NCI-H1105 (cell line): Measurements from ENCODE around the gene GRAP.
"Not testable (repeated sequence)": the region's sequence is repeated elsewhere in the genome, so short reads cannot be mapped to it uniquely, and the experiment has no call there.

ENCODE experiments used
- DNase-seq: peaks from one replicate; lab custom pipeline; 2025; lab: John Stamatoyannopoulos, UW

GRAP gene

DNA sequence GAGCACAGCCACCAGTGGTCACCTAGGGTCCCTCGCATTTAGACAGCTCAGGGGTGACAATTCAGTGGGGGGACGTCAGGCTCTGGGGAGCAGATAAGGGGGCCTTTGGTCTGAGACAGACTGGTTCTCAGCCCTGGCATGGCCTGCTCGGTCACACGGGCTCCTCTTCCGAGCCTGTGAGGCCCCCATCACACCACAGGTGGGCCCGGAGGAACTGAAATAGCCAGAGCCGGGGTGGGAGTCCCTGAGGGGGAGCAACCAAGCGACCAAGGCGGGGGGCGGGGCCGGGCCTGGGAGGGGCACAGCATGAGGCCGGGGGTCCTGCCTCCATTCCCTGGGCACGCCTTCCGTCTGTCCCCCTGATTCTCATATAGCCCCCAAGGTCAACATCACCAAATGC, 4.4 kb downstream of the GRAP start:
- not testable (repeated sequence) for DNase-seq

DNA sequence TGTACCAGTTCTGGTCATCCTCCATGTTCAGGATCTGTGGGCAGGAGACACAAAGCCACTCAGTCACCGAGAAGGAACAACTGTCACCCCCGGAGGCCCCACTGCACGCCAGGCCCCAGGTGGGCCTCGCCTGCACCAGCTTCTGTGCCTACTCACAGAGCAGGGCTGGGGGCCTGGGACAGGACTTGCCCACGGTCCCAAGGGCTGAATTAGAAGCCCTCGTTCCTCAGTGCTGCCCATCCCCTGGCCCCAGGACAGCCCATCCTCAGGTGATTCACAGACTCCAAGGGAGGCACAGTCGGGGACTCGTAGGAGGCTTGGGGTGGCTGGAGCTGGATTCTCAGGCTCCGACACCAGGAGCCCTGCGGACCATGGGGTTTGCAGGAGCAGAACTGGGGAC, 4.9 kb downstream of the GRAP start:
- DNase-seq: not testable (repeated sequence)

- not testable (repeated sequence) for DNase-seq
Observed at GRCh38 chr17:19040350-19040749, 6.4 kb downstream of the GRAP start.

GRCh38 chr17:19038730-19039129, 8.0 kb downstream of the GRAP start:
- not testable (repeated sequence) for DNase-seq

DNA sequence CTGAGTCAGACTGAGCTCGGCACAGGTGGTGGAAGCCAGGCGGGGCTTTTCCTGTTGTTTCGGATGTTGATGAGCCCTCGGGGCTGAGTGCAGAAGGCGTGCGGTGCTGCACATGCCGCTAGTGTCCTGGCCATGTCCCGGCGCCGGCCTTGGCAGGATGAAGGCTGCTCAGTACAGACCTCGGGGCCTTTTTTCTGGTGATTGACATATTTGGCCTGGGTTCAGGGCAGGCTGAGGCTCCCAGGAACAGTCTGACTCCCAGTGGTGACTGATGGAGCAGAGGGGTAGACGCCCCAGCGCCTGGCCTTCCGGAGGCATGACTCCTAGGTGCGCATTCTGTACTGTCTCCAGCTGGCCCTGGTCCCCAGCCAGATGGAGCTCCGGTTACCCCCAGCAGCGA, 8.8 kb downstream of the GRAP start:
- DNase-seq: not testable (repeated sequence)

DNA sequence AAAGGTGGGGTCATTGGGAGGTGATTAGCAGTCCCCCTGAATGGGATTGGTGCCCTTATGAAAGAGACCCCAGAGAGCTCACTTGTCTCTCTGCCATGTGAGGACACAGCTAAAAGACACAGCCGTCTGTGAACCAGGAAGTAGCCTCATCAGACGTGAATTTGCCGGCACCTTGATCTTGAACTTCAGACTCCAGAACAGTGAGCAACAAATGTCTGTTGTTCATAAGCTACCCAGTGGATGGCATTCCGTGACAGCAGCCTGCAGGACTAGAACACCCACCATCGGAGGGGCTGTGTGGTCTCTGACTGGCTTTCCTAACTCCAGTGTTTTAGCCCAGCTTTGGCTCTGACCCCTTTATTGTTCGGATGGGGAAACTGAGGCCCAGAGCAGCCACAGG, 9.2 kb downstream of the GRAP start:
- DNase-seq: not testable (repeated sequence)

GRCh38 chr17:19036186-19036585, 10.6 kb downstream of the GRAP start:
- DNase-seq: not testable (repeated sequence)

DNA sequence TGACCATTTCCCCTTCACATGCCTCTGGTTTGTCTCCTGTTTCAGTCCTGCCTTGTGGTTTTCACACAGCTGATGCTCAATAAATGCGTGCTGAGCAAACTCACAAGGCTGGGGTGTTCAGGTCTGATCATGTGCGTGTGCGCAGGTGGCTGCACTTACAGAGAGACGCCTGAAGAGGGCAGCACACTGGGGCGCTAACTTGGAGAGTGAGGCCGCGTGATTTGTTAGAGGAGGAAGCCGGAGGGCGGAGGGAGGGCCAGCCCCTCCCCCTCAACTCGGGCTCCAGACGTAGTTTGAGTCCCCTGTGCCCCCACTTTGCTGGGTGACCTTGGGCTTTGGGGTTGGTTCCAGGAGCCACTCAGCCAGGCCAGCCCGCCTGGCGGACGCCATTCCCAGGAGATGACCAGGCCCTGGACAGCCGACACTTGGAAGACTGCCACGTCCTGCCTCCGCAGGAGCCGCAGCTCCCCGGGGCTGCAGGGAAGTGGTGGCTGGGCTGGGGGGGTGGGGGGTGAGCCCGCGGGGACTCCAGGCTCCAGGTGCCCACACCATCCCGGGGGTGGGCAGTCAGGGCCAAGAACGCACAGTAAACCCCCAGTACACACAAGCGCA, 14.3 kb downstream of the GRAP start:
- DNase-seq: not testable (repeated sequence)

GRCh38 chr17:19031729-19032128, 15.0 kb downstream of the GRAP start:
- DNase-seq: not testable (repeated sequence)

DNA sequence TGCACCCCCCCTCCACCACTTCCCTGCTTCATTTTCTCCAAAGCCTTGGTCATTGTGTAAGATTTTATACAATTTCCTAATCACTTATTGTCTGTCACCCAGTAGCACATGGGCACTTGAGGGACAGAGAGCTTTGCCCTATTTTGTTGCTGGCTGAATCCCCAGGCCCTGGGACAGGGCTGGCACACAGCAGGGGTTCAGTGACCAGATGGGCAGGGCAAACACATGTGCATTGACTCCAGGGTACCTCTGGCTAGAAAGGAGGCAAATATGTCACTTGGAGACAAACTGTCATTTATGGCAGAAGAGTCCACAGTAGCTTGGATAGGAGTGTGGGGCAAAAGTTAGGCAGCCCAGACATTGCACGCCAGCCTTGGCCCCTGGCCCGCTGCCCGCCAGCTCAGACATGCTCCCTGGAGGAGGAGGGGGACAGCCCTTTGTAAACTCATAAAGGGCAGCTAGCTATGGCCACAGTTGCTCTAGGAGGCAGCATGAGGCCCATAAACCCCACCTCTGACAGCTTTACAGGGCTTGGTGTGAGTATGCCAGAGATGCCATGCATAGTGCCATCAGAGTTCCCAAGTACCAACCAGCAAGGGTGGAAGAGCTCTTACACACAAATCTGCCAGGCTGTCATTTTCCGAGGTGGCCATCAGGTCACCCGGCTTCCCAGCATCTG, 15.8 kb downstream of the GRAP start:
- not testable (repeated sequence) for DNase-seq

DNA sequence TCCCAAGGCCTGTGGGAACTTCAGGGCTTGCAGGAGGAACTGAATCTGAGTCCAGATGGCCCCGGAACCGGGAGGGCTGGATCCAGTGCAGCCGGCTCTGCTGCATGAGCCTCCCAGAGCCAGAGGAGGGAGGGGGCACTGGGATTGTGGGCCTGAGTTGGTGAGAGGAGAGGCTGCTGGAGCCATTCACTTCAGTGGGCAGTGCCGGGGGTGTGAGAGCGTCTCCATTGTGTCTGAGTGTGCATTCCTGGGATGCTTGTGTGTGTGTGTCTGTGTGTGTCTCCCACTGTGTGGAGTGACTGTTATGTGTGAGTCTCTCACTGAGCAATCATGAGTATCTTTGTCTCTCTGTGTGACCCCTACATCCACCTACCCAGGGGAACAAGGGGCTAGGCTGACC, 17.0 kb downstream of the GRAP start:
- DNase-seq: not testable (repeated sequence)

DNA sequence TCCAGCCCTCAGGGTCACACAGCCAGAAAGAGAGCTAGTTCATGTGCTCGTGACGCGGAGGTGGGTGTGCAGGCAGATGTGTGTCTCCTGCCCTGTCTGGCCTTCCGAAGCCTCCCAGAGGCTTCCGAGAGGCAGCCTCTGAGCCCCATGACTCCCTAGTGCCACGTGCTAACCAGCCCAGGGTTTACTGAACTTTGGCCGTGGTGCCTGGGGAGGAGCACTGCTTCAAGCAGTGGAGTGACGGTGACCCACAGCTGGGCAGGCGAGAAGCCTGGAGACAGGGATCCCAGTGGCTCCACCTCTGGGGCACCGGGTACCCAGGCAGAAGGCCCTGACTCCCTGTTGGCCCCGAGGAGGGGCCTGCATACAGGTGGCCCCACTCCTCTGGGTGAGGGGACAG, 18.1 kb downstream of the GRAP start:
- not testable (repeated sequence) for DNase-seq

DNA sequence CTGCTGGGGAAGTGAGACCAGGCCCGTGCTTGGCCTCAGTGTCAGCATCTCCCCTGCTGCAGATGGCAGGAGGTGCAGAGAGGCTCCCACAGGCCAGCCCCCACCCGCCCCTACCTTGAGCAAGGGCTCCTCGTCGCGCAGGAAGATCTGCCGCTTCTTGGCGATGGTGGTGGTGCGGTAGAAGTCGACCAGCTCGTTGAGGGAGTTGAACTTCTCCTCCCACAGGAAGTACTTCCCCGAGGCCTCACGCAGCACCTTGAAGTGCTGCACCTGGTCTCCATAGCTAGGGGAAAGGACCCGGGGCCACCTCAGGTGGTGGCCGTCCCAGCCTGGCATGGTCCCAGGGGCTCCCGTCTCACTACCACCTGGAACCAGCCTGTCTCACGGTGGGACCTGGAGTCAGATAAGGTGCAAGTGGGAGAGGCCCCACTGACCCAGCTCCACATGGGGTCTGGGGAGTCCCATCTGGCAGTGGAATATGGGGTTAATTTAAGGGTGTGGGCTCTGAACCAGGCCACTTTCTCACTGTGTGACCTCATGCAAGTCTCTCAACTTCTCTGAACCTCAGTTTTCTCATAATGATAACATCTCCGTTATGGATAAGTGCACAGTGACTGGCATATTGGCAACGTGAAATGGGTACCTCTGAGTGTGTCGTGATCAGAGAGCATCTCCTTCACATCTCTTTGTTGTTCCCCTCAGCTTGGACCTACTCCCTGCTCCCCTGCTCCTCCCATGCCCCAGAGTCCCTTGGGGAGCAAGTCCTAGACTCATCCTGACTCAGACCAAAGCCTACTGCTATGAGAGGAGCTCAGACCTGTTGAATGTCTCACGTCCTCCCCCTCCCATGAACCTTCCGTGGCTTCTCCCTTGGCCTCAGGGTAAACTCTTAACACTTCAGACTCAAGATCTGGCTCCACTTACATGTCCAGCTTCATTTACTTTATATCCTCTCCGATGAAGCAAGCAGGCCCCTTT, 22.4 kb downstream of the GRAP start:
- no peak for DNase-seq

- no peak for DNase-seq
Observed at GRCh38 chr17:19023209-19023999, 23.4 kb downstream of the GRAP start.

- DNase-seq: no peak
Observed at GRCh38 chr17:19022747-19023146, 24.0 kb downstream of the GRAP start.

DNA sequence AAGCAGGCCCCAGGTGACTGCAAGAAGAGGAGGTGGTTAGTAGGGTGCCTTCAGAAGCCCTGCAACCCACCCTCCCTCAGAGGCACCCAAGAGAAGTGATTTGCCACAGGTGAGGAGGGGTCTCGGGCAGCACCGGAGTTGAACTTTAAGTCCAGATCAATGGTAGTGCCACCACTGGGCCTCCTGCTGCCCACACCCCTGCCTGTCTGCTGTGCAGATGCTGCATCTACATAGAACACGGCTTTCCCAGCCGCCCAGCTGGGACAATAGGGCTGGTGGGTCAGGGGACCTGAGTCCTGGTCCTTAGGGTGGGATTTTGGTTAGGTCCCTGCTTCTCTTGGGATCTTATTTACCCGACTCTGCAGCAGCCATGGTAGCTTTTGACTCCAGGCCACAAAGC, 24.6 kb downstream of the GRAP start:
- no peak for DNase-seq

DNA sequence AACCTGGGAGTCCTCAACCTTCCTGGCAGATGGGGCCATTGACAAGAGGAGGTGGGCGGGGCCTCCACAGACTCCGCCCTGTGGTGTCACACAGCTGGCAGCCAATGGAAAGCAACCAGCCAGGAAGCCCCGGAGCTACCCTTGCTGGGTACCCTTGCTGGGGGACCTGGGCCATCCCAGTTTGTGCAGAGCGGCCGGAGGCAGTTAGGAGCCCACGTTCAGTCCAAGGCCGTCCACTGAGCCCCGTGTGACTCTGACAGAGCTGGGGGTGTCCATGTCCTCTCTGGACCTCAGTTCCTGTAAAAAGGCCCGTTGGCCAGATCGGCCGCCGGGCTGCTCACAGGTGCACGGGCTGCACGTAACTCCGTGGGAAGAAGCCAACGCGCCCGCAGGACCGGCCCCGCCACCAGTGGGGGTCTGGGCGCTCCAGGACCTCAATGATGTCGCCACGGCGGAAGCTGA, 25.1 kb downstream of the GRAP start:
- DNase-seq: no peak

DNA sequence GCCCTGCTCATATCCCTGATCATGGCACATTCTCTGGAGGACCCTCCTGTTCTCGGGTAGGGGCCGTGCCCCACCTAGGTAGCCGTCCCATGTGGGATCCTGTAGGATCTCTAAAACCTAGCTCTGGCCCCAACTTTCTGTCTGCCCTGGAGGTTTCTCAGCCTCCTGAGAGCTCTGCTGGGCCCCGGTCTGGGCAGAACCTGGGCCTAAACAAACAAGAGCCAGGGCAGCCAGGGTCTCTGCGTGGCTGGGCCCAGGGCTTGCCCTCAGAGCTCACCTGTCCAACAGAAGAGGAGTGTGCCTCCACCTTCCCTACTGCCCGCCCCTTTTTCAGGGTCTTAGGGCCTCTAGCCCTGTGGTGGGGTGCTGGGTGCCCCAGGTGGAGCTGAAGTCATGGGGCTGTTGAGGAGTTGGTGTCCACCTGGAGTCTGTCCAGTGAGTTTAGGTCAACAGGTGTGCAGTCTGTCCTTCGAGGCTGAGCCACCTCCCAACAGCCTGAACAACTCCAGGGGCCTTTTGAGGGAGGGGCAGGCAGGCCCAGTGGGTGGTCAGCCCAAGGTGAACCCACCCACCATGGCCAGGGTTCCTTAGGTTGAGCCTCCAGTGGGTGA, 25.6 kb downstream of the GRAP start:
- DNase-seq: not testable (repeated sequence)

DNA sequence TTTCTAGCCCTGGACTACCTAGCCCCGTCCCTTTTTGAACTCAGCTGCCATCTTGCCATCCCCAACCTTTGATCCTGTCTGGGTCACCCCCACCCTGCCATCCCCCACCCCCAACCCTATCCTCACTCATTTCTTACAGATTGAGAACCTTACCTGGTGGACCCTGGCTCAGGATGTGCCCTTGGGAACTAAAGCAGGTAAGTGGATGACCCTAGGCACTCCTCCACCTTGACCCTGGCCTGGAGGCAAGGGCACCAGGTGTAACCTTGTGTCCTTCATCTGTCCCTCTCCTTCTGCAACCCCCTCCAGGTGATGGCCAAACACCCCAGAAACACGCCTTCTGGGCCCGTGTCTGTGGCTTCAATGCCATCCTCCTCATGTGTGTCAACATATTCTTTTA, 26.7 kb downstream of the GRAP start:
- no peak for DNase-seq

DNA sequence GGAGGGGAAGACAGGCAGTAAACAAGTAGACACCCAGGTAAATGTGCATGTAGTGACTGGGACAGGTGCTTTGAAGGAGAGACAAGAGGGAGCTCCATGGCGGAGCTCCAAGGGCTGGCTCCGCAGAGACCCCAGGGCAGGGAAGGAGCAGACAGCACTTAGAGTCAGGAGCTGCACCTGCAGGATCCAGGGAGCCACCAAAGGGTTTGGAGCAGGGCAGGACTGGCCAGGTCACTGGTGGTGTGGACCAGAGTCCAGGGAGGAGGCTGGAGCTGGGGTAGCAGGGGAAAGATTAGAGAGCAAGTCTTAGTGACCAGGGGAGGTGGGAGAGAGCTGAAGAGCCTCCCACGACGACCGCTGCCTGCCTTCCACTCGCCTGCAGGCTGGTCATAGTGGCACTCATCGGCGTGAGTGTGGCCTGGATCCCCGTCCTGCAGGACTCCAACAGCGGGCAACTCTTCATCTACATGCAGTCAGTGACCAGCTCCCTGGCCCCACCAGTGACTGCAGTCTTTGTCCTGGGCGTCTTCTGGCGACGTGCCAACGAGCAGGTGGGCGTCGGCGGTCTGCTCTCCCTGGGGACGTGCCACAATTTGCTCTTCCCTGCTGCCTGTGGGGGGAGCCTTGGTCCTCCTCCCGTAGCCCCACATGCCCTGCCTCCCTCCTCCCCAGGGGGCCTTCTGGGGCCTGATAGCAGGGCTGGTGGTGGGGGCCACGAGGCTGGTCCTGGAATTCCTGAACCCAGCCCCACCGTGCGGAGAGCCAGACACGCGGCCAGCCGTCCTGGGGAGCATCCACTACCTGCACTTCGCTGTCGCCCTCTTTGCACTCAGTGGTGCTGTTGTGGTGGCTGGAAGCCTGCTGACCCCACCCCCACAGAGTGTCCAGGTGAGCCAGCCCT, 27.5 kb downstream of the GRAP start:
- DNase-seq: peak; percentile 39
